Sigmoid colon (tissue), 4 donors: ENCODE measurements around the gene AQP1.

Experiments
- CTCF ChIP-seq, 4 experiments: fragments of 450-650 bp in 3 of 4; fragments of 200-600 bp in 1 of 4; IDR thresholded peaks; one replicate each; pipeline ENCODE4 v1.5.1; 2016 to 2019; ENCODE audit warnings: antibody characterized with exemption in 4 of 4, mild to moderate bottlenecking in 3 of 4, moderate library complexity in 2 of 4
- EP300 ChIP-seq, 4 donors: sonication (generic); formaldehyde crosslinking; IDR thresholded peaks; one replicate each; pipeline ENCODE4 v1.6.1; 2017; ENCODE audit warnings: antibody characterized with exemption in 4 of 4
- POLR2A ChIP-seq, 2 donors: fragments of 450-650 bp; IDR thresholded peaks; one replicate each; pipeline ENCODE4 v1.6.1; 2016; ENCODE audit warnings: antibody characterized with exemption in 2 of 2, mild to moderate bottlenecking in 2 of 2, moderate library complexity in 2 of 2
- POLR2AphosphoS5 ChIP-seq, 4 donors: sonication (generic); formaldehyde crosslinking; IDR thresholded peaks; one replicate each; pipeline ENCODE4 v1.6.1; 2017; ENCODE audit warnings: antibody characterized with exemption in 4 of 4

- no peak for TF ChIP-seq CTCF (IDR thresholded peaks at IDR 0.05)
- TF ChIP-seq POLR2A (IDR thresholded peaks at IDR 0.05) = no peak
- TF ChIP-seq POLR2AphosphoS5 (IDR thresholded peaks at IDR 0.05) = no peak
- no peak for TF ChIP-seq EP300 (IDR thresholded peaks at IDR 0.05)
Measured at GRCh38 chr7:30925117-30925516, 13.5 kb downstream of the AQP1 start.
